Spleen (tissue), 11 donors: Measurements from ENCODE around the gene POLE. TPM values are rescaled to one million over a fixed set of nuclear protein-coding genes. Genes with fewer than 3 reads are reported as not detected.

ENCODE experiments used
- DNase-seq: peaks from one replicate; pipeline ENCODE4 v3.0.0-alpha.2; 2020
- H3K27ac ChIP-seq, 8 donors: fragments of 200-600 bp; sonication (generic) in 7 of 8; 1 replicate in 4 of 8; 2 replicates in 4 of 8; pipeline versions ENCODE4 v1.5.0 to v1.8.0; 2016 to 2021; ENCODE audit warnings: inconsistent platforms in 4 of 8, mild to moderate bottlenecking in 4 of 8, moderate library complexity in 1 of 8
- H3K27me3 ChIP-seq, 7 donors: fragments of 200-600 bp; sonication (generic) in 6 of 7; replicated peaks in 1 of 7; 1 replicate in 4 of 7; 2 replicates in 3 of 7; pipeline versions ENCODE4 v1.5.0 to v1.8.0; 2016 to 2021; ENCODE audit warnings: inconsistent platforms in 3 of 7, mild to moderate bottlenecking in 1 of 7
- H3K36me3 ChIP-seq, 6 donors: fragments of 200-600 bp; sonication (generic) in 5 of 6; 1 replicate in 4 of 6; 2 replicates in 2 of 6; pipeline versions ENCODE4 v1.5.0 to v1.8.0; 2016 to 2021; ENCODE audit warnings: inconsistent platforms in 2 of 6
- H3K4me1 ChIP-seq, 6 donors: fragments of 200-600 bp; sonication (generic) in 5 of 6; 1 replicate in 3 of 6; 2 replicates in 3 of 6; pipeline versions ENCODE4 v1.5.0 to v1.8.0; 2016 to 2021; ENCODE audit warnings: inconsistent platforms in 3 of 6
- H3K4me3 ChIP-seq, 8 donors: fragments of 200-600 bp; sonication (generic) in 7 of 8; 1 replicate in 4 of 8; 2 replicates in 4 of 8; pipeline versions ENCODE4 v1.5.0 to v1.8.0; 2016 to 2021; ENCODE audit warnings: inconsistent platforms in 4 of 8, mild to moderate bottlenecking in 4 of 8, moderate library complexity in 2 of 8
- H3K9me3 ChIP-seq, 8 donors: fragments of 200-600 bp; sonication (generic) in 7 of 8; 1 replicate in 4 of 8; 2 replicates in 4 of 8; pipeline versions ENCODE4 v1.5.0 to v1.8.0; 2016 to 2021; ENCODE audit warnings: inconsistent platforms in 4 of 8
- CTCF ChIP-seq, 11 experiments: fragments of 200-600 bp in 7 of 11; fragments of 450-650 bp in 4 of 11; sonication (generic) in 4 of 11; IDR thresholded peaks in 8 of 11; conservative IDR thresholded peaks in 3 of 11; 1 replicate in 7 of 11; 2 replicates in 4 of 11; pipeline versions ENCODE4 v1.4.0 to v1.8.0; 2016 to 2021; ENCODE audit warnings: antibody characterized with exemption in 11 of 11, inconsistent platforms in 4 of 11, mild to moderate bottlenecking in 1 of 11
- POLR2A ChIP-seq, 3 donors: fragments of 450-650 bp; IDR thresholded peaks; one replicate each; pipeline ENCODE4 v1.5.1; 2017; ENCODE audit warnings: antibody characterized with exemption in 3 of 3, mild to moderate bottlenecking in 1 of 3
- POLR2AphosphoS5 ChIP-seq, 3 donors: sonication (generic); formaldehyde crosslinking; IDR thresholded peaks; one replicate each; pipeline ENCODE4 v1.5.1; 2017; ENCODE audit warnings: antibody characterized with exemption in 3 of 3
- WGBS, 5 donors: extraction: QIAGEN DNeasy Blood & Tissue Kit in 3 of 5; methylation state at CpG; one replicate each; pipeline versions ENCODE4 v1.1.5 to v1.1.7; 2013 to 2018; 5-methylcytosine and 5-hydroxymethylcytosine counted together
- intact Hi-C: fragments of 100-400 bp; cut with DNase I; formaldehyde crosslinking; loops from one replicate; pipeline ENCODE4 v1.15.0; 2023; ENCODE audit warnings: low total_unique reads
- polyA plus RNA-seq, 3 donors: library from polyadenylated mRNA; stranded (reverse); fragments of 200-250 nt; gene quantifications; one replicate each; pipeline ENCODE4 v1.2.1, GENCODE V29; 2013
- total RNA-seq, 7 donors: library from RNA; depleted of rRNA in 3 of 7; stranded (reverse); fragments of >200 nt in 3 of 7; fragmentation: NEBNext Ultra II Directional in 4 of 7; extraction: Animal tissue kit (Norgen Biotek cat#: 25700) in 4 of 7; gene quantifications; one replicate each; pipeline versions ENCODE4 v1.1.0 to v1.2.1, GENCODE V29; 2016 to 2021
- donor health status: healthy with polysubstance abuse.
- donor health status: DM: no; HTN: no; CAD: no; lungs with moderate emphysema.
- donor health status: DM: no; HTN: no; CAD: no.
- donor health status: Bipolar disorder and iron deficiency.
- donor health status: healthy.
- donor health status: DM: no; HTN: no; CAD: no.
- donor health status: DM: yes; HTN: yes; CAD: no.

POLE gene
- total and polyA plus RNA-seq, 10 donors = 18.1 to 122 (median 89.4) TPM

DNA sequence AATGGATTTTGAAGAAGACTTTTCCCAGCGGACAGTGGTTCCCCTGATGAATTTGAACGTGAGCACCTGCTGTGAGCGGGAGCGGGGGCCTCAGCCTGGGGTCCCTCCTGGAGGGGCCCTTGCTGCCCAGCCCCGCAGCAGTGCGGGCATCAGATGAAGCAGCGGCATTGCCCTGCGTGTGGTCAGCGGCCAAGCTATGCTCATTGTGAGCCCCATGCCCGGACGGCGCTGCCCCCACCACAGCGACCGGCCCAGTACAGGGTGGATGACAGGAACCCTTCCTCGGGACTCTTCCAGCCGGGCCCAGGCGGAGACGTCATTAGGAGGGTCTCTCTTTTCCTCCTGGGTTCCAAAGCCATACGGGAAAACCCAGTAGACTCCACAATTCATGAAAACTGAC lies 80.2 kb downstream of the POLE start:
- 84 to 91% (median 90%) methylated on average over 17 to 19 of the region's 19 CpGs for WGBS, 5 donors
- DNase-seq = no peak
- Histone ChIP-seq H3K27me3 (peaks cover 0 to 95% (median 22%) of the 10 kb centered on the region in 7 donors), H3K36me3 (no peaks in the 10 kb centered on the region), H3K9me3 (peaks cover 0 to 7% (median 0%) of the 10 kb centered on the region in 8 donors), H3K27ac (no peak overlapping the region), H3K4me1 (peaks cover 0 to 58% (median 37%) of the 10 kb centered on the region in 6 donors), H3K4me3 (no peak overlapping the region)
- TF ChIP-seq POLR2A (IDR thresholded peaks at IDR 0.05) (no peak), POLR2AphosphoS5 (IDR thresholded peaks at IDR 0.05) (no peak), CTCF (IDR thresholded peaks at IDR 0.05 in 8 of 11, conservative IDR thresholded peaks at IDR 0.05 in 3 of 11) (no peak)
- intact Hi-C loops = no loop called here

- intact Hi-C loops = no loop called here
- Histone ChIP-seq H3K4me3 (no peak overlapping the region), H3K36me3 (no peaks in the 10 kb centered on the region), H3K27ac (no peak overlapping the region), H3K4me1 (peaks cover 0 to 62% (median 38%) of the 10 kb centered on the region in 6 donors), H3K27me3 (peaks cover 0 to 93% (median 22%) of the 10 kb centered on the region in 7 donors), H3K9me3 (peaks cover 0 to 2% (median 0%) of the 10 kb centered on the region in 8 donors)
- TF ChIP-seq POLR2A (IDR thresholded peaks at IDR 0.05) = no peak
- TF ChIP-seq CTCF (IDR thresholded peaks at IDR 0.05 in 8 of 11, conservative IDR thresholded peaks at IDR 0.05 in 3 of 11) = no peak
- TF ChIP-seq POLR2AphosphoS5 (IDR thresholded peaks at IDR 0.05) = no peak
- no peak for DNase-seq
- 67 to 79% (median 67%) methylated on average over 16 of the region's 16 CpGs for WGBS, 5 donors
Measured at GRCh38 chr12:132606466-132606865, 80.7 kb downstream of the POLE start.

DNA sequence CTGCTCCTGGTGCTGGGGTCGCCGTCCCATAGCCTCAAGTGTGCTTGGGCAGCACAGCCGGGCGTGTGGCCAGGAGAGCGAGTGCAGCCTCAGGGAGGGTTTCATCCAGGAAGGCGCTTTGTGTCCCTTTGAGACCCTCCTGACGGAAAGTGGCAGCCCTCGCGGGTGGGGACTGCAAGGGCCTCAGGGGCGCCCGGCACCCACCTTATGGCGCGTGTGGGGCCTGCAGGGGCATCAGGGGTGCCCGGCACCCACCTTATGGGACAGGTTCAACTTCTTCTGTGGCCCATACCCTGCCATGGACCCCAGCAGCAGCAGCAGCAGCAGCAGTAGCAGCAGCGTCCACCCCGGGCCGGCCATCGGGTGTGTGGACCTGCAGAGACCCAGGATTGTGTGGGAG lies 81.2 kb downstream of the POLE start:
- Histone ChIP-seq H3K27me3 (peaks cover 0 to 93% (median 22%) of the 10 kb centered on the region in 7 donors), H3K9me3 (no peaks in the 10 kb centered on the region), H3K27ac (no peak overlapping the region), H3K36me3 (no peaks in the 10 kb centered on the region), H3K4me3 (no peak overlapping the region), H3K4me1 (peaks cover 3 to 67% (median 42%) of the 10 kb centered on the region in 6 donors)
- DNase-seq = peak; percentile 68
- intact Hi-C loops = no loop called here
- TF ChIP-seq POLR2AphosphoS5 (IDR thresholded peaks at IDR 0.05) = no peak
- no peak for TF ChIP-seq POLR2A (IDR thresholded peaks at IDR 0.05)
- no peak for TF ChIP-seq CTCF (IDR thresholded peaks at IDR 0.05 in 8 of 11, conservative IDR thresholded peaks at IDR 0.05 in 3 of 11)
- 80 to 91% (median 87%) methylated on average over 18 of the region's 18 CpGs for WGBS, 5 donors

- TF ChIP-seq POLR2AphosphoS5 (IDR thresholded peaks at IDR 0.05) = no peak
- no peak for TF ChIP-seq CTCF (IDR thresholded peaks at IDR 0.05 in 8 of 11, conservative IDR thresholded peaks at IDR 0.05 in 3 of 11)
- no peak for TF ChIP-seq POLR2A (IDR thresholded peaks at IDR 0.05)
- intact Hi-C loops = no loop called here
- Histone ChIP-seq H3K9me3 (no peaks in the 10 kb centered on the region), H3K4me1 (peaks cover 5 to 67% (median 45%) of the 10 kb centered on the region in 6 donors), H3K27me3 (peaks cover 0 to 92% (median 12%) of the 10 kb centered on the region in 7 donors), H3K27ac (peak overlapping the region in 4 of 8 donors; percentile 80 to 89 (median 85)), H3K36me3 (no peaks in the 10 kb centered on the region), H3K4me3 (peak overlapping the region in 4 of 8 donors; percentile 33 to 66 (median 44))
- WGBS, 5 donors = 61 to 77% (median 68%) methylated on average over 9 to 16 of the region's 16 CpGs
- peak; percentile 55 for DNase-seq
Measured at GRCh38 chr12:132604668-132605441, 82.3 kb downstream of the POLE start.
